ENCODE data around the gene RPUSD2. TPM values are rescaled to one million over a fixed set of nuclear protein-coding genes. Genes with fewer than 3 reads are reported as not detected.

RPUSD2 gene
- total and polyA plus RNA-seq, 2 donors (not counting 3 experiments of a cell fraction or from before 2014, with no cell fraction given): 7.0 to 11.4 TPM

DNA sequence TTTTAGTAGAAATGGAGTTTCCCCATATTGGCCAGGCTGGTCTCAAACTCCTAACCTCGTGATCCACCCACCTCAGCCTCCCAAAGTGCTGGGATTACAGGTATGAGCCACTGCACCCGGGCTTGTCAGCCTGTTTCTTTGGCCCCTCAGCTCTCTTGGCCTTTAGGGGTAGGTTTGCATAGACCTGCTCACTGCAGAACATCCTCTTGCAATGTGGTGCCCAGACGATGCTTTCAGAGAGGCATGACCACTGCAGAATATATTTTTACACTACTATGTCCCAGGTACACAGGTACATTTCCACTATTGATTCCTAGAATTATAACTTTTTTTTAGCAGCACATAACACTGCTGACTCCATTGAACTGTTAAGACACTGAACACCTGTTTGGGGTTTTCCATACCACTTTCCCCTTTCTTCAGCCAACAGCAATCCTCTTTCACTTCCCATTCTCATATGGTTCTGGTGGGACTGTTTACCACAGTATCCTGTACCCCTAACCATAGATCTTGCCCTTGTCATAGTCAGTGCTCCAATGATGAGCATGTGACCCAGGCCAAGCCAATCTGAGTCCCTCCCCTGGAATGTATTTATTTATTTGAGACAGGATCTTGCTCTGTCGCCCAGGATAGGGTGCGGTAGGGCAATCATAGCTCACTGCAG lies 25.3 kb upstream of the RPUSD2 start:
- no peaks in the 10 kb centered on the region for H3K9me1 ChIP-seq (replicated peaks; ENCODE audit: control insufficient read depth, extremely low read depth, insufficient read depth, low read length)
- no peaks in the 10 kb centered on the region for H4K20me1 ChIP-seq (replicated peaks; ENCODE audit: control insufficient read depth, extremely low read depth, insufficient read depth, low read length)
- H3K36me3 ChIP-seq (ENCODE audit: control insufficient read depth in 2 of 2, extremely low read depth in 1 of 2, insufficient read depth in 2 of 2, low read length in 2 of 2): peaks cover 2 to 6% of the 10 kb centered on the region in 2 experiments
- no peaks in the 10 kb centered on the region for H3K79me2 ChIP-seq (ENCODE audit: control insufficient read depth, insufficient read depth, low read length)
- H3K4me1 ChIP-seq (ENCODE audit: control insufficient read depth, extremely low read depth, insufficient read depth, low read length): no peaks in the 10 kb centered on the region
- H2AFZ ChIP-seq (ENCODE audit: low read depth, low read length): no peak overlapping the region
- CTCF ChIA-PET: no interaction called here
- no peak overlapping the region for H3K4me2 ChIP-seq (ENCODE audit: insufficient read depth, low read length)
- no peaks in the 10 kb centered on the region for H3K27me3 ChIP-seq (ENCODE audit: control insufficient read depth in 2 of 2, insufficient read depth in 2 of 2, low read length in 2 of 2)
- dilution Hi-C loops (cut with MboI; ENCODE audit: extremely low pct_ligation_motif_present, low sequenced_read_pairs) (no loop called here), intact Hi-C loops (cut with micrococcal nuclease) (no loop called here)
- H3K9me3 ChIP-seq (replicated peaks; ENCODE audit: control insufficient read depth, insufficient read depth, low read length): no peaks in the 10 kb centered on the region
- no peak for FAIRE-seq
- H3K4me3 ChIP-seq (replicated peaks in 1 of 3; ENCODE audit: insufficient read depth in 1 of 3, low read depth in 1 of 3, low read length in 3 of 3): no peak overlapping the region
- no peak for TF ChIP-seq POLR2A (IDR thresholded peaks at IDR 0.05; ENCODE audit: low read depth, low read length)
- no peak for TF ChIP-seq MYC (IDR thresholded peaks at IDR 0.05; ENCODE audit: low read depth, low read length)
- TF ChIP-seq CTCF (IDR thresholded peaks at IDR 0.05; ENCODE audit: extremely low read depth in 1 of 2, insufficient read depth in 1 of 2, low read depth in 1 of 2, low read length in 2 of 2): no peak
- TF ChIP-seq FOS (IDR thresholded peaks at IDR 0.05; ENCODE audit: borderline replicate concordance, insufficient read depth, low read length): no peak
- no peak for DNase-seq (ENCODE audit: low read depth, low spot score)
- no TSS peak for BruUV-seq (replicated peaks)
- H3K27ac ChIP-seq (ENCODE audit: insufficient read depth, low read depth, low read length): no peak overlapping the region
- POLR2A ChIA-PET: no interaction called here
- H3K9ac ChIP-seq (replicated peaks; ENCODE audit: extremely low read depth, insufficient read depth, low read length): no peak overlapping the region

- ChIA-PET POLR2A (no interaction called here), CTCF (no interaction called here)
- FAIRE-seq (no peak), DNase-seq (ENCODE audit: low read depth, low spot score) (no peak)
- Histone ChIP-seq H3K27ac (ENCODE audit: insufficient read depth, low read depth, low read length) (no peak overlapping the region), H3K4me1 (ENCODE audit: control insufficient read depth, extremely low read depth, insufficient read depth, low read length) (no peaks in the 10 kb centered on the region), H3K27me3 (ENCODE audit: control insufficient read depth in 2 of 2, insufficient read depth in 2 of 2, low read length in 2 of 2) (no peaks in the 10 kb centered on the region), H3K4me2 (ENCODE audit: insufficient read depth, low read length) (no peak overlapping the region), H3K4me3 (replicated peaks in 1 of 3; ENCODE audit: insufficient read depth in 1 of 3, low read depth in 1 of 3, low read length in 3 of 3) (no peak overlapping the region), H3K9me3 (replicated peaks; ENCODE audit: control insufficient read depth, insufficient read depth, low read length) (no peaks in the 10 kb centered on the region), H3K79me2 (ENCODE audit: control insufficient read depth, insufficient read depth, low read length) (no peaks in the 10 kb centered on the region), H3K9ac (replicated peaks; ENCODE audit: extremely low read depth, insufficient read depth, low read length) (no peak overlapping the region), H3K36me3 (ENCODE audit: control insufficient read depth in 2 of 2, extremely low read depth in 1 of 2, insufficient read depth in 2 of 2, low read length in 2 of 2) (peaks cover 2 to 6% of the 10 kb centered on the region in 2 experiments), H2AFZ (ENCODE audit: low read depth, low read length) (no peak overlapping the region), H3K9me1 (replicated peaks; ENCODE audit: control insufficient read depth, extremely low read depth, insufficient read depth, low read length) (no peaks in the 10 kb centered on the region), H4K20me1 (replicated peaks; ENCODE audit: control insufficient read depth, extremely low read depth, insufficient read depth, low read length) (no peaks in the 10 kb centered on the region)
- dilution Hi-C loops (cut with MboI; ENCODE audit: extremely low pct_ligation_motif_present, low sequenced_read_pairs) (no loop called here), intact Hi-C loops (cut with micrococcal nuclease) (no loop called here)
- no TSS peak for BruUV-seq (replicated peaks)
- no peak for TF ChIP-seq JUN (IDR thresholded peaks at IDR 0.05; ENCODE audit: borderline replicate concordance, insufficient read depth, insufficient read length, low read depth)
- TF ChIP-seq MYC (IDR thresholded peaks at IDR 0.05; ENCODE audit: low read depth, low read length): no peak
- TF ChIP-seq CTCF (IDR thresholded peaks at IDR 0.05; ENCODE audit: extremely low read depth in 1 of 2, insufficient read depth in 1 of 2, low read depth in 1 of 2, low read length in 2 of 2): no peak
- TF ChIP-seq FOS (IDR thresholded peaks at IDR 0.05; ENCODE audit: borderline replicate concordance, insufficient read depth, low read length): no peak
- TF ChIP-seq GATA2 (IDR thresholded peaks at IDR 0.05; ENCODE audit: insufficient read depth, insufficient read length, low read depth, low read length): no peak
- no peak for TF ChIP-seq POLR2A (IDR thresholded peaks at IDR 0.05; ENCODE audit: low read depth, low read length)
- no peak for TF ChIP-seq POLR2AphosphoS5 (IDR thresholded peaks at IDR 0.05; ENCODE audit: insufficient read depth, low read depth, low read length)
- TF ChIP-seq, protein P1, sequence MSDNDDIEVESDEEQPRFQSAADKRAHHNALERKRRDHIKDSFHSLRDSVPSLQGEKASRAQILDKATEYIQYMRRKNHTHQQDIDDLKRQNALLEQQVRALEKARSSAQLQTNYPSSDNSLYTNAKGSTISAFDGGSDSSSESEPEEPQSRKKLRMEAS (IDR thresholded peaks at IDR 0.05; ENCODE audit: insufficient read depth, insufficient read length): no peak
- no peak for TF ChIP-seq EZH2 (IDR thresholded peaks at IDR 0.05; ENCODE audit: borderline replicate concordance, low read depth, low read length, severe bottlenecking)
Measured at GRCh38 chr15:40545457-40545856, 23.6 kb upstream of the RPUSD2 start.
